ENCODE data around the gene AEBP1.

DNA sequence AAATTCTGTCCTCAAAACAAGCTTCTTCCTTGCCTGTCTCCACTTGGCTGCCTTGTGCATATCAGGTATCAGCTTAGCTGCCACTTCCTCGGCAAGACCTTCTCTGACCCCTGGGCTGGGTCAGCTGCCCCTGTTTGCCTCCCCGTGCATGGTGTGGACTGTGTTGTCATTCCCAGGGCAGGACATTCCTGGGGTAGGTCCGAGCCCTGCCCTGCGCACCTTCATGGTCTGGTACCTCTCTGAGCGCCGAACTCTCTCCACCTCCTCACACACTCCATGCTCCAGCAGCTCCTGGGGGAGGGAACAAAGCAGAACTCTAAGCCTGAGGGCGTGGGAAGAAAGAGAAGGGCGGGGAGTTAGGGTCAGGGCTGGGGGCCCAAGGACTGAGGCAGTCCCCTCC is 25.6 kb upstream of the AEBP1 start:
- TF ChIP-seq, protein P1, sequence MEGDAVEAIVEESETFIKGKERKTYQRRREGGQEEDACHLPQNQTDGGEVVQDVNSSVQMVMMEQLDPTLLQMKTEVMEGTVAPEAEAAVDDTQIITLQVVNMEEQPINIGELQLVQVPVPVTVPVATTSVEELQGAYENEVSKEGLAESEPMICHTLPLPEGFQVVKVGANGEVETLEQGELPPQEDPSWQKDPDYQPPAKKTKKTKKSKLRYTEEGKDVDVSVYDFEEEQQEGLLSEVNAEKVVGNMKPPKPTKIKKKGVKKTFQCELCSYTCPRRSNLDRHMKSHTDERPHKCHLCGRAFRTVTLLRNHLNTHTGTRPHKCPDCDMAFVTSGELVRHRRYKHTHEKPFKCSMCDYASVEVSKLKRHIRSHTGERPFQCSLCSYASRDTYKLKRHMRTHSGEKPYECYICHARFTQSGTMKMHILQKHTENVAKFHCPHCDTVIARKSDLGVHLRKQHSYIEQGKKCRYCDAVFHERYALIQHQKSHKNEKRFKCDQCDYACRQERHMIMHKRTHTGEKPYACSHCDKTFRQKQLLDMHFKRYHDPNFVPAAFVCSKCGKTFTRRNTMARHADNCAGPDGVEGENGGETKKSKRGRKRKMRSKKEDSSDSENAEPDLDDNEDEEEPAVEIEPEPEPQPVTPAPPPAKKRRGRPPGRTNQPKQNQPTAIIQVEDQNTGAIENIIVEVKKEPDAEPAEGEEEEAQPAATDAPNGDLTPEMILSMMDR (IDR thresholded peaks at IDR 0.05), result no peak
- TF ChIP-seq POLR2A (IDR thresholded peaks at IDR 0.05), result no peak
